ENCODE measurements around the gene SPEF2.

Gene SPEF2

GRCh38 chr5:35736280-35736679 lies 118.6 kb downstream of the SPEF2 start:
- peak overlapping the region; percentile 91 for H3K27ac Mint-ChIP-seq

GRCh38 chr5:35741126-35741716 lies 123.6 kb downstream of the SPEF2 start:
- H3K9me3 Mint-ChIP-seq = peaks cover 25% of the 10 kb centered on the region
- peaks cover 40% of the 10 kb centered on the region for H3K4me1 Mint-ChIP-seq (ENCODE audit: low read depth)
- H3K27ac Mint-ChIP-seq = no peak overlapping the region
- no peak overlapping the region for H3K4me3 Mint-ChIP-seq
- H3K27me3 Mint-ChIP-seq = no peaks in the 10 kb centered on the region
- no peaks in the 10 kb centered on the region for H3K36me3 Mint-ChIP-seq (ENCODE audit: low read depth)

More at GRCh38 chr5:35736280-35736679, 118.6 kb downstream of the SPEF2 start:
- no peaks in the 10 kb centered on the region for H3K36me3 Mint-ChIP-seq (ENCODE audit: low read depth)
- H3K4me1 Mint-ChIP-seq (ENCODE audit: low read depth) = peaks cover 37% of the 10 kb centered on the region
- peaks cover 21% of the 10 kb centered on the region for H3K9me3 Mint-ChIP-seq
- H3K4me3 Mint-ChIP-seq = peak overlapping the region; percentile 8
- H3K27me3 Mint-ChIP-seq = no peaks in the 10 kb centered on the region

GRCh38 chr5:35741971-35742370 lies 124.3 kb downstream of the SPEF2 start:
- H3K4me3 Mint-ChIP-seq = no peak overlapping the region
- no peaks in the 10 kb centered on the region for H3K27me3 Mint-ChIP-seq
- no peak overlapping the region for H3K27ac Mint-ChIP-seq
- H3K4me1 Mint-ChIP-seq (ENCODE audit: low read depth) = peaks cover 32% of the 10 kb centered on the region
- no peaks in the 10 kb centered on the region for H3K36me3 Mint-ChIP-seq (ENCODE audit: low read depth)
- H3K9me3 Mint-ChIP-seq = peaks cover 25% of the 10 kb centered on the region

GRCh38 chr5:35743644-35744043 lies 126.0 kb downstream of the SPEF2 start:
- Mint-ChIP-seq H3K9me3 (peaks cover 37% of the 10 kb centered on the region), H3K4me3 (no peak overlapping the region), H3K4me1 (ENCODE audit: low read depth) (peaks cover 37% of the 10 kb centered on the region), H3K27me3 (no peaks in the 10 kb centered on the region), H3K27ac (no peak overlapping the region), H3K36me3 (ENCODE audit: low read depth) (peaks cover 12% of the 10 kb centered on the region)

- Mint-ChIP-seq H3K4me1 (ENCODE audit: low read depth) (peaks cover 35% of the 10 kb centered on the region), H3K27ac (no peak overlapping the region), H3K9me3 (peaks cover 34% of the 10 kb centered on the region), H3K36me3 (ENCODE audit: low read depth) (peaks cover 12% of the 10 kb centered on the region), H3K4me3 (no peak overlapping the region), H3K27me3 (no peaks in the 10 kb centered on the region)
These were observed 127.5 kb downstream of the SPEF2 start for GRCh38 chr5:35745193-35745592.

- Mint-ChIP-seq H3K36me3 (ENCODE audit: low read depth) (peaks cover 12% of the 10 kb centered on the region), H3K9me3 (peaks cover 32% of the 10 kb centered on the region), H3K27ac (no peak overlapping the region), H3K4me1 (ENCODE audit: low read depth) (peaks cover 35% of the 10 kb centered on the region), H3K4me3 (no peak overlapping the region), H3K27me3 (no peaks in the 10 kb centered on the region)
These were observed 128.0 kb downstream of the SPEF2 start for GRCh38 chr5:35745660-35746059.

GRCh38 chr5:35752012-35752411 lies 134.3 kb downstream of the SPEF2 start:
- Mint-ChIP-seq H3K4me3 (no peak overlapping the region), H3K27me3 (no peaks in the 10 kb centered on the region), H3K36me3 (ENCODE audit: low read depth) (peaks cover 12% of the 10 kb centered on the region), H3K9me3 (peaks cover 14% of the 10 kb centered on the region), H3K4me1 (ENCODE audit: low read depth) (peaks cover 19% of the 10 kb centered on the region), H3K27ac (no peak overlapping the region)

- H3K27me3 Mint-ChIP-seq = no peaks in the 10 kb centered on the region
These were observed 135.8 kb downstream of the SPEF2 start for GRCh38 chr5:35753500-35753899.

GRCh38 chr5:35754481-35754880 lies 136.8 kb downstream of the SPEF2 start:
- H3K9me3 Mint-ChIP-seq = no peaks in the 10 kb centered on the region
- H3K36me3 Mint-ChIP-seq (ENCODE audit: low read depth) = no peaks in the 10 kb centered on the region
- H3K27ac Mint-ChIP-seq = no peak overlapping the region
- peaks cover 9% of the 10 kb centered on the region for H3K4me1 Mint-ChIP-seq (ENCODE audit: low read depth)
- H3K4me3 Mint-ChIP-seq = no peak overlapping the region
- H3K27me3 Mint-ChIP-seq = no peaks in the 10 kb centered on the region

More at GRCh38 chr5:35753500-35753899, 135.8 kb downstream of the SPEF2 start:
- Mint-ChIP-seq H3K4me3 (no peak overlapping the region), H3K27ac (no peak overlapping the region), H3K4me1 (ENCODE audit: low read depth) (peaks cover 19% of the 10 kb centered on the region), H3K9me3 (peaks cover 1% of the 10 kb centered on the region), H3K36me3 (ENCODE audit: low read depth) (no peaks in the 10 kb centered on the region)

- no peaks in the 10 kb centered on the region for H3K27me3 Mint-ChIP-seq
- H3K36me3 Mint-ChIP-seq (ENCODE audit: low read depth) = no peaks in the 10 kb centered on the region
- no peaks in the 10 kb centered on the region for H3K9me3 Mint-ChIP-seq
- H3K4me1 Mint-ChIP-seq (ENCODE audit: low read depth) = peaks cover 13% of the 10 kb centered on the region
- H3K27ac Mint-ChIP-seq = no peak overlapping the region
- H3K4me3 Mint-ChIP-seq = no peak overlapping the region
These were observed 138.3 kb downstream of the SPEF2 start for GRCh38 chr5:35755966-35756365.

- no peaks in the 10 kb centered on the region for H3K36me3 Mint-ChIP-seq (ENCODE audit: low read depth)
- H3K9me3 Mint-ChIP-seq = no peaks in the 10 kb centered on the region
- H3K27ac Mint-ChIP-seq = no peak overlapping the region
- H3K4me3 Mint-ChIP-seq = no peak overlapping the region
- peaks cover 21% of the 10 kb centered on the region for H3K4me1 Mint-ChIP-seq (ENCODE audit: low read depth)
- no peaks in the 10 kb centered on the region for H3K27me3 Mint-ChIP-seq
These were observed 140.6 kb downstream of the SPEF2 start for GRCh38 chr5:35758151-35758724.

GRCh38 chr5:35761541-35761940 lies 143.9 kb downstream of the SPEF2 start:
- Mint-ChIP-seq H3K4me1 (ENCODE audit: low read depth) (peaks cover 21% of the 10 kb centered on the region), H3K27ac (no peak overlapping the region), H3K27me3 (no peaks in the 10 kb centered on the region), H3K4me3 (no peak overlapping the region), H3K36me3 (ENCODE audit: low read depth) (no peaks in the 10 kb centered on the region), H3K9me3 (peaks cover 7% of the 10 kb centered on the region)

- Mint-ChIP-seq H3K36me3 (ENCODE audit: low read depth) (no peaks in the 10 kb centered on the region), H3K9me3 (peaks cover 7% of the 10 kb centered on the region), H3K4me3 (no peak overlapping the region), H3K4me1 (ENCODE audit: low read depth) (peaks cover 21% of the 10 kb centered on the region), H3K27ac (no peak overlapping the region), H3K27me3 (no peaks in the 10 kb centered on the region)
These were observed 144.7 kb downstream of the SPEF2 start for GRCh38 chr5:35762368-35762767.

- H3K9me3 Mint-ChIP-seq = peaks cover 7% of the 10 kb centered on the region
- no peaks in the 10 kb centered on the region for H3K27me3 Mint-ChIP-seq
- peaks cover 11% of the 10 kb centered on the region for H3K4me1 Mint-ChIP-seq (ENCODE audit: low read depth)
- H3K27ac Mint-ChIP-seq = no peak overlapping the region
- no peak overlapping the region for H3K4me3 Mint-ChIP-seq
- H3K36me3 Mint-ChIP-seq (ENCODE audit: low read depth) = no peaks in the 10 kb centered on the region
These were observed 148.3 kb downstream of the SPEF2 start for GRCh38 chr5:35765921-35766320.

- no peaks in the 10 kb centered on the region for H3K9me3 Mint-ChIP-seq
- no peaks in the 10 kb centered on the region for H3K36me3 Mint-ChIP-seq (ENCODE audit: low read depth)
- peaks cover 41% of the 10 kb centered on the region for H3K4me1 Mint-ChIP-seq (ENCODE audit: low read depth)
- no peak overlapping the region for H3K4me3 Mint-ChIP-seq
- H3K27me3 Mint-ChIP-seq = no peaks in the 10 kb centered on the region
- no peak overlapping the region for H3K27ac Mint-ChIP-seq
These were observed 153.6 kb downstream of the SPEF2 start for GRCh38 chr5:35771300-35771699.

GRCh38 chr5:35771839-35772238 lies 154.2 kb downstream of the SPEF2 start:
- Mint-ChIP-seq H3K4me3 (no peak overlapping the region), H3K4me1 (ENCODE audit: low read depth) (peaks cover 44% of the 10 kb centered on the region), H3K36me3 (ENCODE audit: low read depth) (no peaks in the 10 kb centered on the region), H3K27ac (peak overlapping the region; percentile 15), H3K9me3 (no peaks in the 10 kb centered on the region), H3K27me3 (no peaks in the 10 kb centered on the region)

All from stimulated activated naive CD8-positive, alpha-beta T cell treated with anti-CD3 and anti-CD28 coated beads, Interleukin-15, Interleukin-2, amounts not matched to agents 100 ng/mL and 50 ng/mL, for 24 hours (primary cell).